GM19025 (cell line): Measurements from ENCODE around the gene CPS1.

Source experiments
- ATAC-seq: cut with Tn5 transposase; IDR thresholded peaks from one replicate; pipeline ENCODE4 v1.9.1; 2021; ENCODE audit warnings: mild to moderate bottlenecking, low read depth, moderate library complexity; ENCODE audit not compliant: unreplicated experiment

Gene CPS1

DNA sequence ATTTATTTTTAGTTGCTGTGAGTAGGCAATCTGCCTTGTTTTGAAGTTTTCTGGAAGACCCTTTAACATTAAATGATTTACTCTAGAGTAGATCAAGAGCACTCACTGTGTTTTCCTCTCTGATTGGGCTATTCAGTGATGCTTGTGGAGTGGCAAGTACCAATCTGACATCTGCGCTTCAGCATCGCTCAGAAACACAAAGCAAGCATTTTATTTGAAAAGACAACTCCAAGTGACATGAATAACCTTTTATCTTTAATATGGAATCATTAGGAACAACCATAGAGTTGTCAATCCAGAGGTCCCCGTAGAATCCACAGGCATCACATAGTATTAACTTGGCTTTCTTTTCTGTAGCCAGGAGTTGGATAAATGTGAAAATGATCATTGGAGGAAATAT is 114.7 kb downstream of the CPS1 start:
- no peak for ATAC-seq

DNA sequence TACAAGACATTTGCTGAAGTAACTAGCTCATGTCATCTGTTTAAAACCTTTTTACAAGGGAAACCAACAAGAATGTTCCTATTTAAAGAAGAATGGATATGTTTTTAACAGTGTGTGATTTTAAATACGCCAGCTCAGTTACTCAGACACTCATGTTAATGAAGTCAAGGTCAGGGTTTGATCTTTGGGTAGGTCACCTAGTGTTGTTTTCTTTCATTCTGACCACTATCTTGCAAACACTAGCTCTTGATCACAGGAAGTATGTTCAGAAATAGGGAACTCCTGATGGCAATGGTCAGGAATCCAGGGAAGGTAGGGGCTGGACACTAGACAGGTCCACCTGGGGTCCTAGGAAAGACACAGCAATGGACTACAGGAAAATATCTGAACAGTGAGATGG is 116.7 kb downstream of the CPS1 start:
- no peak for ATAC-seq

DNA sequence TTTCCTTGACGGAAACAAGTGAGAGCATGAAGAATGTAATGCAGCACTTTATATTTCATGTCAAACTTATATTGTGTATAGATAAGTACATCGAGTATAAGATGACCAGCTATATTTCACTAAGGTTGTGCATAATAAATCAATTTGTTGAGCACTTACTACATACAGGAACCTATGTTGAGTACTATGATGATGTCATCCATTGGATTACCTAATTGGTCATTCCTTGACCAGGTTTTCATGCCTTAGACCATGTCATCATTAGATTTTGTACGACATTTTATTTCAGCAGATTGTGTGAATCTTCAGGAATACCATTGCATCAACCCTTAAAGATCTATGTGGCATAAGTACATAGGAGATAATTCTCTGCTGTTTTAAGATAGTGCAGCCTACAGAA is 119.7 kb downstream of the CPS1 start:
- no peak for ATAC-seq

DNA sequence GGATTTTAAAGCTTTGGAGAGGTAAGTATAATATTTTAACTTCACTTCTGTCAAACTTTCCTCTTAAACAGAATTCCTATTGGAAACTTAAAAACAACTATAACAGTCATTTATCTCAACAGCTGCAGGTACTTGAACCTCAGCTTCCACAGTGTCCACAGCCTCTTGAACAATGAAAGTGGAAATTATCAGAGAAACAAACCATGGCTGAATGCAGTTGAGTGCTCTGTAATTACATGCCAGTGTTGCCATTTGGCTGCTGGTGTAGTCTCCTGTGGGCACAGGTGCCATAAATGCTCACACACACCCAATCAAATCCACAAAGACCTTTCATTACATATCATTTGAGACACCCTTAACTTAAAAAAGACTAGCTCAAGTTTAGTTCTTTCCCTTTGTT is 125.1 kb downstream of the CPS1 start:
- no peak for ATAC-seq

DNA sequence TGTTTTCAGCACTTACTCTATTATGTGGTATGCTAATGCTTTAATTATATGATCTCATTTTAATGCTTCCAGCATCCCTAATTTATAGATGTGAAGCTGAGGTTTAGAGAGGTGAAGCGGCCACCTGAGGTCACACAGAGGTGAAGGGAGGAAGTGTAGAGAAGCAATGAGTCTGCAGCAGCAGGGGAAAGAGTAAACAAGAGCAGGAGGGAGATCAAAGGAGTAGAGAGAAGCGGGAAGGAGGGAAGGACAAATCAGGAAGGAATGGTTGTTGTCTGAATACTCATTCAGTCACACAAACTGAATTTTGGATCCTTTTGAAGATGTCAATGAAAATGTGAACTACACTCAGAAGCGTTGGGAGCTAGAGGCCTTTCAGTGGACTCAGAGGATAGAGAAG is 130.0 kb downstream of the CPS1 start:
- no peak for ATAC-seq

DNA sequence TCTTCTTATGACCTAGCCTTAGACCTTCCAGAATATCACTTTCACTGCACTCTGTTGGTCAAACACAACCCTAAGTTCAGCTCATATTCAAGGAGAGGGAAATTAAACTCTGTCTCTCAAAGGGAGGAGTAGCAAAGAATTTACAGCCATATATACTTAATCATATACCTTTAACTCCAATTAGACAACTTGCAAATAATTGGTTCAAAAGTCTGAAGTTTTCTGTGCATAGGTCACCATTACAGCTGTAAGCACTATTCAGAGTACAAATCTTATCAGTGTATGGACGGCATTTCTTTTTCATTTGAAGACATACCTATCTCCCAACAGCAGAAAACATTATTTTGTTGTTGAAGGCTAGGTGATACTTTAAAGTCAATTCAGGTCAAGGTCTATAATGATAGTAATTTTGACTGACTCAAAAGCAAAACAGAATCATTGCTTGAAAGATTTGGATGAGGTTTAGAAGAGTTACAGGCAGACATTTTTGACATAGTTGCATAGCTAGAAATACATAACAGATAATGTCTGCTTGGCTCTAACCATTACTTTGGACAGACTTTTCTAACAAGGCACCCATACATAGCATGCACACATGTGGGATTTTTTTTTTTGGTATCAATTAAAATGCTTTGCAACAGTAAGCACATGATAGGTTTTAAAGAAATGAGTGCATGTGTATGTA is 131.5 kb downstream of the CPS1 start:
- no peak for ATAC-seq

DNA sequence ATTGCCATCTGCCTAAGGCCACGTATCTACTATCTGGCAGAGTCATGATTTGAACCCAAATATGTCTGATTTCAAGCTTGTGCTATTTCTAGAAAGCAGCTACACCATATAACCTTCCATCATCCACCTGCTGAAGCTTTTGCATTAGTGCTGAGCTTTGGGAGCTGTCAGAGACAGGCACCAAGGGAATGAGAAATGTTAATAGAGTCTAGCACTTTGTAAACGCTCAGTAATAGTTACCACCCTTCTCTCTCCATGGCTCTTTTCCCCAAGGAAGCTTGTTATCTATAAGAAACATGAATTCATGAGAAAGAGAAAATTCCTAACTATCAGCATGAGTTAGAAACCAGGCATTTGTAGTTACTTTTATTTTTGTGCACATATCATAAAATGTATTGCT is 151.5 kb downstream of the CPS1 start:
- no peak for ATAC-seq

DNA sequence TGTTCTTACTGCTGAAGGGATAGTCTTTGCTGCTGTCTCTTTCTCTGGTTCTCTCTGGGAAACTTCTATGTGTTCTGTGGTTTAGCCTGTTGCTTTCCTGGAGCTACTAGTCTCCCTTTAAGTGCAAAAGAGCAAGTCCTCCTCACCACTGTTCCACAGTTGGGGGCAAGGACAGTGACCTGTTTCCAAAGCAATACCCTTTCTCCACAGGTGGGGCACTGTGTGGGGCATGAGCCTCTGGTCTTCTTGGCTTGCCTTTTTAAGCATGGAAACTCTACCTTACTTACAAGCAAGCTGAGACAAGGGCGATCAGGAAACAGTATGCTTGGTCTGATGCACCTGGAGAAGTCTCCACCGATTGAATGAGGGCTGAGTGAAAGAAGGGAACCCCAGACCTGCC is 156.7 kb downstream of the CPS1 start:
- ATAC-seq, result no peak

DNA sequence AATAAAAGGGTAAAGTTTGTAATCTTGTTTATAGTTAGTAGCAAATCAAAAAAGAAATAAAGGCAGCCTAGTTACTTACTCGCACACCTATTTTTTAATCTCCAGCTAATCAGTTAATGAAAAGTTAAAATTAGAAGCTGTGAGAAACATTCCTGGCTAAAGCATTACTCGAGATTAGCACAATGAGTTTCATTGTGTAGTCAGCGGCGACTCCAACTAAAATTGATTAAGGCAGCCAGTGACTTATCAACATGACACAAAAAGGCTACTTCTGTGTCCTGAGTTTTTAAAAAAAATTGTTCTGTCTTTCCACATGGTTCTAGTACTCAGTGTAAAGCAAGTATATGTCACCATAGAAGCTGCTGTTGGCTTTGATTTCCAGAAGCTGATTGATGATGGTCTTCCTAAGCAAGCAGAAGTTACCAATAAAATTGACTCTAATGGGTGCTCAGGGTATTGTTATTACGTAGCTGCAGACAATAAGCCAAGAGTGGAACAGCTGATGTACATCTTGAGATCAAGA is 159.2 kb downstream of the CPS1 start:
- no peak for ATAC-seq

DNA sequence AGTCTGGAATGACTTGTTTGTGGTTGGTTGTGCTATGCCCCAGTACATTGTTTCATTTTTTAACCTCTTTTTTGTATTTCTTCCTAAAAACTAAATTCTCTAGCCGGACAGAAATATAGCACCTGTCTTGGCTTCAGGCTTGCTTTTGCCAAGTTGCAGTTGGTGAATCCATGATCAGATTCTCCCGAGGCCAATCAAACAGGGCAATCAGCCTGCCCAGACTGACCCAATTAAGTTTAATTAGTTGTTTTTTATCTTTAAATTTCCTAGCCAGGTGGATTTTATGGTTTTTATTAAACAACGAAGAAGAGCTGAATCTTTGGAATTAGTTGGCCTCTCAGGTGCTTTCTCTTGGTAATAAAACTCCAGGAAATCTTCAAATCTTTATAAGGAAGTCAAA is 162.1 kb downstream of the CPS1 start:
- no peak for ATAC-seq

DNA sequence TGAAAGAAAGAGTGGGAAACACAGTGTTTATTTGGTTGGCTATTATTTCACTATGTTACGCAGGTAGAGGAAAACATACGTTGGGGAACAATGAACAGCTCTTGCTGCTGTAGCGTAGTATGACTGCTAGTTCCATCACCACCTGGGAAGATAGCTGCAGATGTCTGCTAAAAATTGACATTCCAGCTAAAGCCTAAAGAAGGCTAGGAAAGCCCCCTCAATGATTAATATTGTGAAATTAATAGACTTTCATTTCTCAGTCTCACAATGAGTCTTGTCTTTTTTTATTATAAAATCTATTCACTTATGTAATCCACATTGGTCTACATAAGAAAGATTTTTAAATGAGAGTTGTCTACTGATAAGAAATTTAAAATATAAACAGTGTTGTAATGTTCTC is 165.7 kb downstream of the CPS1 start:
- no peak for ATAC-seq

DNA sequence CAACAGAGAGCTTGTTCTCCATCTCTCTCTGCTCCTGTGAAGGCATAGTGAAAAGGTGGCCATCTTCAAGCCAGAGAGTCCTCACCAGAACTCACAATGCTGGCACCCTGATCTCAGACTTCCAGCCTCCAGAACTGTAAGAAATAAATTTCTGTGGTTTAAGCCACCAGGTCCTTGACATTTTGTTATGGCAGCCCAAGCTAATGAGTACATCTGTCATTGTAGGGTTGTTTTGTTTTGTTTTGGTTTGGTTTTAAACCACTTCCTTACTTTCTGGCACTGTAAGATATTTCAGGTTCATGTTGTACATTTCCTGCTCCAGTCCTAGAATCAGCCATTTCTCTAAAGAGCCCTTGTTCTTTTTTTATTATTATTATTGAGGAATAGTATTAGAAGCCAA is 171.2 kb downstream of the CPS1 start:
- no peak for ATAC-seq
